Karpas-422 (cell line): ENCODE measurements around the gene PPP4R1. TPM values are rescaled to one million over a fixed set of nuclear protein-coding genes. Genes with fewer than 3 reads are reported as not detected.
A peak's percentile ranks its signal among the peaks of the same experiment; 100 is the strongest.

Experiments
- DNase-seq: peaks from one replicate; pipeline ENCODE4 v3.0.0-alpha.2; 2015
- H2AFZ ChIP-seq: fragments of 200-600 bp; sonication (generic); 2 replicates; pipeline ENCODE4 v1.6.1; 2014; ENCODE audit warnings: antibody characterized with exemption, low read length, mixed read lengths
- H3K27ac ChIP-seq: fragments of 200-600 bp; sonication (generic); 2 replicates; pipeline ENCODE4 v1.5.1; 2014; ENCODE audit warnings: mild to moderate bottlenecking, low read length, moderate library complexity
- H3K27me3 ChIP-seq: fragments of 200-600 bp; sonication (generic); 2 replicates; pipeline ENCODE4 v1.6.1; 2014; ENCODE audit warnings: low read length, mixed read lengths
- H3K36me3 ChIP-seq: fragments of 200-600 bp; sonication (generic); 2 replicates; pipeline ENCODE4 v1.6.1; 2014; ENCODE audit warnings: low read length, mixed read lengths; ENCODE audit not compliant: insufficient read depth
- H3K4me1 ChIP-seq: fragments of 200-600 bp; sonication (generic); 2 replicates; pipeline ENCODE4 v1.6.1; 2014; ENCODE audit warnings: mild to moderate bottlenecking, low read length, mixed read lengths
- H3K4me2 ChIP-seq: fragments of 200-600 bp; sonication (generic); 2 replicates; pipeline ENCODE4 v1.6.1; 2014; ENCODE audit warnings: low read length, low read depth, mild to moderate bottlenecking; ENCODE audit not compliant: poor library complexity, severe bottlenecking
- H3K4me3 ChIP-seq: fragments of 200-600 bp; sonication (generic); 2 replicates; pipeline ENCODE4 v1.5.1; 2014; ENCODE audit warnings: mild to moderate bottlenecking, antibody characterized with exemption, low read length, mixed read lengths
- H3K79me2 ChIP-seq: fragments of 200-600 bp; sonication (generic); 2 replicates; pipeline ENCODE4 v1.6.1; 2014; ENCODE audit warnings: mild to moderate bottlenecking, low read length, mixed read lengths
- H3K9ac ChIP-seq: fragments of 200-600 bp; sonication (generic); 2 replicates; pipeline ENCODE4 v1.6.0; 2014; ENCODE audit warnings: low read length
- H3K9me2 ChIP-seq: fragments of 200-600 bp; sonication (generic), shearing (Covaris generic); replicated peaks from 2 replicates; pipeline ENCODE4 v1.6.0; 2014; ENCODE audit warnings: mild to moderate bottlenecking, low read length, moderate library complexity; ENCODE audit not compliant: insufficient read depth
- H3K9me3 ChIP-seq: fragments of 300-700, 200-600 bp; sonication (generic); 2 replicates; pipeline ENCODE4 v1.6.1; 2014; ENCODE audit warnings: low read length, mixed read lengths
- H4K20me1 ChIP-seq: fragments of 200-600 bp; sonication (generic); 2 replicates; pipeline ENCODE4 v1.6.1; 2014; ENCODE audit warnings: mild to moderate bottlenecking, antibody characterized with exemption, low read length, low read depth; ENCODE audit not compliant: insufficient read depth
- total RNA-seq: library from RNA; depleted of rRNA; stranded (reverse); fragments of >200 nt; shearing (Covaris generic); gene quantifications from 2 replicates; pipeline ENCODE4 v1.2.3, GENCODE V29; 2014; ENCODE audit warnings: low replicate concordance

Gene PPP4R1
- total RNA-seq, 1 experiment from 2014 or later, result 28.7 TPM

DNA sequence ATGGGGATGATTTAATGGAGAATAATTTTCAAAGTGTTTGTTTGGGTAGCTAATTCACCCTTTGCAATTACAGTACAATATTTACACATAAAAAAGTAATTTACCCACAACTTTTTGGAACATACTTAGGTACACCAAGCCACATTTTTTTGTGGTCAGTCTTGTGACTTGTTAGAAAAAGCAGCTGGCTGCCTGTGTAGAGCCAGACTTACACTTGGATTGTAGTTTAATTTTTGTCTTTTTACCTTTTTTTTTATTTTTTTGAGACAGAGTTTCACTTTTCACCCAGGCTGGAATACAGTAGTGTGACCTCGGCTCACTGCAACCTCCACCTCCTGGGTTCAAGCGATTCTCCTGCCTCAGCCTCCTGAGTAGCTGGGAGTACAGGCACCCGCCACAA, 93.7 kb downstream of the PPP4R1 start:
- Histone ChIP-seq H3K4me2 (no peak overlapping the region), H3K36me3 (peaks cover 39% of the 10 kb centered on the region), H3K4me1 (no peaks in the 10 kb centered on the region), H3K9me2 (no peaks in the 10 kb centered on the region), H3K9me3 (no peaks in the 10 kb centered on the region), H2AFZ (no peak overlapping the region), H3K4me3 (no peak overlapping the region), H4K20me1 (no peaks in the 10 kb centered on the region), H3K9ac (no peak overlapping the region), H3K27ac (no peak overlapping the region), H3K79me2 (peaks cover 53% of the 10 kb centered on the region), H3K27me3 (no peaks in the 10 kb centered on the region)
- no peak for DNase-seq

DNA sequence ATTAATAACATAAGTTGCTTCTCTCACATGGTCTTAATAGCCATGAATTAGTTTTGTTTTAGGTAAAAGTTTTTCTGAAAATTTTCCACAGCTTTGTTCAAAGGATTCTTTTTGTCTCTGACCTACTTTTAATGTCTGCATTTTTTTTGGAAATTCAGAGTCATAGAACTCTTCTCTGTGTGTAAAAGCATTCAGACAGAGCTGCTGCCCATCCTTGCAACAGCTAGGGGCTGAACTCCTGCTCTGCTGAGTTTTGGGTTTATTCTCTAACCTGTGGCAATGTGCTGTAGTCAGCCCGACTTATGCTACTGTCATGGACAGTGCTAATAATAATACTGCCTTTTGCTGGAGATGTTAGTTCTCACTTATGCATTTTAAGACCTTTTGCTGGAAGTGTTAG, 95.0 kb downstream of the PPP4R1 start:
- Histone ChIP-seq H3K9me2 (no peaks in the 10 kb centered on the region), H3K9ac (no peak overlapping the region), H3K4me3 (no peak overlapping the region), H3K36me3 (peaks cover 27% of the 10 kb centered on the region), H3K4me2 (no peak overlapping the region), H3K4me1 (no peaks in the 10 kb centered on the region), H2AFZ (no peak overlapping the region), H3K79me2 (peaks cover 54% of the 10 kb centered on the region), H3K27me3 (no peaks in the 10 kb centered on the region), H4K20me1 (no peaks in the 10 kb centered on the region), H3K27ac (no peak overlapping the region), H3K9me3 (no peaks in the 10 kb centered on the region)
- no peak for DNase-seq

DNA sequence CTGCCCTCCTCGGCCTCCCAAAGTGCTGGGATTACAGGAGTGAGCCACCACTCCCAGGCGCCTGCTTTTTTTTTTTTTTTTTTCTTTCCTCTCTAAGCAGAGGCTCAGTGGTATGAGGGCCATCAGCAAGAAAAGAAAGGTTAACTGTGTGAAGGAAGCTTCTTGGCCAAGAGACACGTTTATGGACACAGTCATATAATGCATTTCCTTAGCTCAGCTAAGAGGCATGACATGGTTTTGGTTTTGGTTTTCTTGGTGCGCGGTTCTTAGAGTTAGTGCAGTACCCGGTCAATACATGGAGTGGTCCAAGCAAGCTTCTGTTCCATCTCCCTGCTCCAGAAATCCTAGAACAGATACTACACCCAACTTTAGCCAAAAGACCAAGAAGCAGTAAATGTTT, 96.5 kb downstream of the PPP4R1 start:
- no peak overlapping the region for H3K4me2 ChIP-seq

DNA sequence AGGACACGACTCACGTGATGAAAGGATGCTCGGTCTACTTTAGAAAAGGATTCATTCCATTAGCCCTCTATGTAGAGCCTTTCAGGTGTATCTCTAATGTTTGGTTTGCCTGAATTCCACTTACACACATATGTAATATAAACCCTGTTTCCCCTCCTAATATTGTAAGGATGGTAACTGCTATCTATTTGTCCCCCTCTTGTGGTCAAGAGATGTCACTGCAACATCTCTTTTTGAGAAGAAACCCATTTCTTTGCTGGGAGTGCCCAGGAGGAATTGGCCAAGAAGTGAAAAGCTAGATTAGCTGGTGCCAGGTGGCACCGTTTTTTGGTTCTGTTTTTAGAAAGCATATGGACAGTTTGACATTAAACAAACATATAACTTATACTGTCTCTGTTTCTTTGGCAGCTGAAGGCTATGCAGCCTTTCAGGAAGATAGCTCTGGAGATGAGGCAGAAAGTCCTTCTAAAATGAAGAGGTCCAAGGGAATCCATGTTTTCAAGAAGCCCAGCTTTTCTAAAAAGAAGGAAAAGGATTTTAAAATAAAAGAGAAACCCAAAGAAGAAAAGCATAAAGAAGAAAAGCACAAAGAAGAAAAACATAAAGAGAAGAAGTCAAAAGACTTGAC, 97.8 kb downstream of the PPP4R1 start:
- Histone ChIP-seq H3K79me2 (peaks cover 68% of the 10 kb centered on the region), H3K9ac (no peak overlapping the region), H3K9me2 (no peaks in the 10 kb centered on the region), H3K4me1 (no peaks in the 10 kb centered on the region), H4K20me1 (no peaks in the 10 kb centered on the region), H3K4me2 (no peak overlapping the region), H3K27ac (no peak overlapping the region), H3K4me3 (no peak overlapping the region), H3K36me3 (peaks cover 20% of the 10 kb centered on the region; the same call in 1 of the 2 replicates), H2AFZ (no peak overlapping the region), H3K9me3 (no peaks in the 10 kb centered on the region), H3K27me3 (no peaks in the 10 kb centered on the region)
- DNase-seq, result peak; percentile 83

More for the DNA sequence above, 96.5 kb downstream of the PPP4R1 start:
- Histone ChIP-seq H3K9me3 (no peaks in the 10 kb centered on the region), H3K79me2 (peaks cover 63% of the 10 kb centered on the region), H2AFZ (no peak overlapping the region), H3K27ac (no peak overlapping the region), H3K27me3 (no peaks in the 10 kb centered on the region), H3K4me1 (no peaks in the 10 kb centered on the region), H4K20me1 (no peaks in the 10 kb centered on the region), H3K9ac (no peak overlapping the region), H3K9me2 (no peaks in the 10 kb centered on the region), H3K36me3 (peaks cover 22% of the 10 kb centered on the region; the same call in 1 of the 2 replicates), H3K4me3 (no peak overlapping the region)
- no peak for DNase-seq

DNA sequence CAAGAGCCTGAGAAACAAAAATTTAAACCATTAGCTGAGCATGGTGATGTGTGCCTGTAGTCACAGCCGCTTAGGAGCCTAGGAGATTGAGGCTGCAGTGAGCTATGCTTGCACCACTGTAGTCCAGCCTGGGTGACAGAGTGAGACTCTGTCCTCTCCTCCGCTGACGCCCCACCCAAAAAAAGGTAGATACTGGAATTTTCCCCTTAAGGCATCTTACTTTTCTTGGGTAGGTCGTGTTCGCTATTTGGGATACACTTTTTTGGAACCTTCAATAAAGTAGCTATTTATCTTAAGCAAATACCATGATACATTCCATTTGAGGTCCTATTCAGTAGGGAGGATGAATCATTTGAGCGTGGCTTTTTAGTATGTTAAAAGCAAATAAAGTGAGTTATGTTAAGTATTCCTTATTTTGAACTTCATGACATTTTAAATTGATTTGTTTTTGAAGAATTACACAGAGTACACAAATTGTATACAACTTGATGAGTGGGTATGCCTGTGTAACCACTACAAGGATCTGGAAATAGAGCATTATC, 100.3 kb downstream of the PPP4R1 start:
- H3K4me1 ChIP-seq, result no peaks in the 10 kb centered on the region

DNA sequence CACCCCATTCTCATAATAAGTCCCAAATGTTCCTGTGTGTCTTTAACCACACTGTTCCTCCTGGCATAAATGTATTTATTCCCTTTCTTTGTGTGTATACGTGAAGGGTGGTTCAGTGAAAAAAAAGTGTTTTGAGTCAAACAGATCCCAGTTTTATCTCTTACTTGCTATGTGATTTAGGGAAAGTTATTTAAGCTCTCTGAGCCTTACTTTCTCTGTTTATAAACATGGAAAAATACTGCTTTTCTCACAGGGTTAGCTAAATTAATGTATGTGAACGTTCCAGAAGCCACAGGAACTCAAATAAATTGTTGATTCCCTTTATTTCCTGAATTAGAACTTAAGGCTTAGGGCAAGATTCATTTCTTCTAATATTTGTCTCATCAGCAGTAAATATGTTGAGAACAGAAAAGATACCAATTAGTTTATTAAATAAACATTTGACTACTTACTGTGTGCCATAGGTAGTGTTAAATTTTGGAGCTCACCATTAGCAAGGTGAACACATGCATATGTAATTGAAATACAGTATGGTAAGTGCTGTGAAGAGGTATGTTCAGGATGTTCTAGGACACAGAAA, 105.8 kb downstream of the PPP4R1 start:
- no peaks in the 10 kb centered on the region for H3K36me3 ChIP-seq
- H3K9ac ChIP-seq, result no peak overlapping the region
- no peak overlapping the region for H3K4me3 ChIP-seq
- H3K79me2 ChIP-seq, result peaks cover 90% of the 10 kb centered on the region
- no peaks in the 10 kb centered on the region for H4K20me1 ChIP-seq
- H3K27ac ChIP-seq, result no peak overlapping the region
- no peaks in the 10 kb centered on the region for H3K27me3 ChIP-seq
- H3K4me2 ChIP-seq, result no peak overlapping the region
- no peak for DNase-seq
- no peaks in the 10 kb centered on the region for H3K9me2 ChIP-seq
- no peak overlapping the region for H2AFZ ChIP-seq
- peaks cover 32% of the 10 kb centered on the region for H3K4me1 ChIP-seq
- no peaks in the 10 kb centered on the region for H3K9me3 ChIP-seq

More for the DNA sequence above, 100.3 kb downstream of the PPP4R1 start:
- Histone ChIP-seq H3K27me3 (no peaks in the 10 kb centered on the region), H3K9me3 (no peaks in the 10 kb centered on the region), H2AFZ (no peak overlapping the region), H3K27ac (no peak overlapping the region), H3K4me3 (no peak overlapping the region), H3K9ac (no peak overlapping the region), H4K20me1 (no peaks in the 10 kb centered on the region), H3K36me3 (peaks cover 16% of the 10 kb centered on the region; the same call in 1 of the 2 replicates), H3K4me2 (no peak overlapping the region), H3K79me2 (peaks cover 69% of the 10 kb centered on the region), H3K9me2 (no peaks in the 10 kb centered on the region)
- no peak for DNase-seq

DNA sequence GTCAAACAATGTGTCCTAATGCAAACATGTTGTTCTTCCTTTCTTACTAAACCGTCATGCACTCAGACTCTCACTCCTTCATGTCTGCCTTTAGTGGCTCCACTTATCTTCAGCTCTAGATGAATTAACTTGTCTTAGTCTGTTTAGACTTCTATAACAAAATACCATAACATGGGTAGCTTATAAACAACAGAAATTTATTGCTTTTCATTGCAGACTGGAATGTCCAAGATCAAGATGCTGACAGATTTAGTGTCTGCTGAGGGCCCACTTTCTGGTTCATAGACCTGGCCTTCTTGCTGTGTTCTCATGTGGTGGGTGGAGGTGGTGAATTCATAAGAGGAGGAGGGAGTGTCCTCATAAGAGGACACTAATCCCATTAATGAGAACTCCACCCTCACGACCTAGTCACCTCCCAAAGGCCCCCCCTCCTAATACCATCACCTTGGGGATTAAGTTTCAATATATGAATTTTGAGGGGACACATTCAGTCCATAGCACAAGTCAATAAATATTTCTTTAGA, 106.7 kb downstream of the PPP4R1 start:
- H3K27me3 ChIP-seq, result no peaks in the 10 kb centered on the region
- no peak for DNase-seq
- no peaks in the 10 kb centered on the region for H3K9me3 ChIP-seq
- H4K20me1 ChIP-seq, result no peaks in the 10 kb centered on the region
- H3K9ac ChIP-seq, result no peak overlapping the region
- no peak overlapping the region for H3K4me2 ChIP-seq
- no peak overlapping the region for H3K4me3 ChIP-seq
- peaks cover 91% of the 10 kb centered on the region for H3K79me2 ChIP-seq
- no peak overlapping the region for H3K27ac ChIP-seq
- no peaks in the 10 kb centered on the region for H3K9me2 ChIP-seq
- H3K36me3 ChIP-seq, result no peaks in the 10 kb centered on the region
- peaks cover 32% of the 10 kb centered on the region for H3K4me1 ChIP-seq
- no peak overlapping the region for H2AFZ ChIP-seq

DNA sequence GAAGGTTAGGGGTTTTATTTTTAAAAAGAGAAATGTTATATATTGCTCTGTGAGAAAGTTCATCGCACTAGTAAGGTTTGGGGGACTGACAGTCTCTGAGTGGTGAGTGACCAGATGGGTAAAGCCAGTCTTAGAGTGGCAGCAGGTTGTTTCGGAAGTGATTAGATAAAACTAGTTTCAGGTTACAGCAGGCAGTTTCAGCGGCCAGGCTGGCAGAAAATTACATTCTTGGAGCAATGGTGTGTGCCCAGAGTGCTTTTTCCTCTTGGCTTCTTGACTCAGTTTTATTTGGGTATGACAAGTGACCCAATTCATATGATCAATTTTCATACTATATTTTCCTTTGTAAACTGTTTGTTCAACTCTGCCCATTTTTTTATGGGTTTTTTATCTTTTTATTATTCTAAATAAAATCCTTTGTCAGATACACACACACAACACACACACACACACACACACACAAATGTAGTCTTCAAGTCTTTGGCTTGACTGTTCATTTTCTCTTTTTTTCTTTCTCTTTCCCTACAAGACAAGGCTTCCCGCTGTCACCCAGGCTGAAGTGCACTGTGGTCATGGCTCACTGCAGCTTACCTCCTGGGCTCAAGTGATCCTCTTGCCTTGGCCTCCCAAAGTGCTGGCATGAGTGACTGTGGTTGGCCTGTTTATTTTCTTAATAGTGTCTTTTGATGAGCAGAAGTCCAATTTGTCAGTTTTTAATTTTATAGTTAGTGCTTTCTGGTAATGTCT, 108.1 kb downstream of the PPP4R1 start:
- Histone ChIP-seq H3K9ac (no peak overlapping the region), H3K27me3 (no peaks in the 10 kb centered on the region), H2AFZ (no peak overlapping the region), H3K4me3 (no peak overlapping the region), H4K20me1 (no peaks in the 10 kb centered on the region), H3K9me3 (0 out of 2 replicates have a peak, but pooled peaks cover 3% of the 10 kb centered on the region), H3K36me3 (peaks cover 9% of the 10 kb centered on the region), H3K4me1 (peaks cover 32% of the 10 kb centered on the region), H3K27ac (peak overlapping the region; percentile 13; the same call in 1 of the 2 replicates), H3K79me2 (peaks cover 90% of the 10 kb centered on the region), H3K4me2 (peak overlapping the region; percentile 23), H3K9me2 (no peaks in the 10 kb centered on the region)
- peak; percentile 54 for DNase-seq
